OCI-LY7 (cell line): Measurements from ENCODE around the gene EXOC6B. TPM values are rescaled to one million over a fixed set of nuclear protein-coding genes. Genes with fewer than 3 reads are reported as not detected.

Experiments
- BruUV-seq: library from RNA; stranded (reverse); fragments of 400-500 nt; replicated peaks from 2 replicates; lab custom pipeline; 2021; lab: Mats Ljungman, UMichigan
- CTCF ChIA-PET: fragments of 300-600 bp; sonication (Branson Sonifier 250); formaldehyde crosslinking; loops from one replicate; lab custom pipeline; 2022; ENCODE audit warnings: antibody characterized with exemption; ENCODE audit not compliant: unreplicated experiment; lab: Charles Lee
- POLR2A ChIA-PET: fragments of 300-600 bp; sonication (Branson Sonifier 250); formaldehyde crosslinking; loops from one replicate; lab custom pipeline; 2022; ENCODE audit warnings: antibody characterized with exemption; lab: Charles Lee
- DNase-seq: peaks from one replicate; pipeline ENCODE4 v3.0.0-alpha.2; 2015; ENCODE audit warnings: low spot score
- H2AFZ ChIP-seq: fragments of 200-600 bp; sonication (generic), shearing (Covaris generic); 2 replicates; pipeline ENCODE4 v1.6.1; 2014; ENCODE audit warnings: mild to moderate bottlenecking, antibody characterized with exemption, low read length, moderate library complexity
- H3K27ac ChIP-seq: fragments of 200-600 bp; sonication (generic); 2 replicates; pipeline ENCODE4 v1.5.1; 2014; ENCODE audit warnings: mixed run types, low read depth, mild to moderate bottlenecking, moderate library complexity, low read length, inconsistent platforms; ENCODE audit not compliant: poor library complexity, severe bottlenecking
- H3K36me3 ChIP-seq: fragments of 200-600 bp; sonication (generic); 2 replicates; pipeline ENCODE4 v1.6.1; 2014; ENCODE audit warnings: mild to moderate bottlenecking, antibody characterized with exemption, low read length, moderate library complexity, mixed read lengths; ENCODE audit not compliant: insufficient read depth
- H3K4me1 ChIP-seq: fragments of 200-600 bp; sonication (generic); 2 replicates; pipeline ENCODE4 v1.5.1; 2014; ENCODE audit warnings: mild to moderate bottlenecking, low read length; ENCODE audit not compliant: insufficient read depth, poor library complexity, severe bottlenecking
- H3K4me2 ChIP-seq: fragments of 200-600 bp; sonication (generic); 2 replicates; pipeline ENCODE4 v1.6.1; 2014; ENCODE audit warnings: mild to moderate bottlenecking, low read length
- H3K4me3 ChIP-seq: fragments of 200-600 bp; sonication (generic); 2 replicates; pipeline ENCODE4 v1.5.1; 2014; ENCODE audit warnings: mild to moderate bottlenecking, low read depth, low read length; ENCODE audit not compliant: poor library complexity, severe bottlenecking
- H3K79me2 ChIP-seq: fragments of 200-600 bp; sonication (generic); 2 replicates; pipeline ENCODE4 v1.6.1; 2016; ENCODE audit warnings: low read depth, mild to moderate bottlenecking, low read length, moderate library complexity, mixed read lengths; ENCODE audit not compliant: insufficient read depth
- H3K9me2 ChIP-seq: fragments of 200-600 bp; sonication (generic); 2 replicates; pipeline ENCODE4 v1.6.1; 2016; ENCODE audit warnings: mild to moderate bottlenecking, low read length, mixed read lengths; ENCODE audit not compliant: insufficient read depth
- H3K9me3 ChIP-seq: fragments of 200-600 bp; sonication (generic); 2 replicates; pipeline ENCODE4 v1.6.1; 2014; ENCODE audit warnings: mild to moderate bottlenecking, mixed run types, low read length, mixed read lengths
- H4K20me1 ChIP-seq: fragments of 200-600 bp; sonication (generic); 2 replicates; pipeline ENCODE4 v1.6.1; 2014; ENCODE audit warnings: mild to moderate bottlenecking, antibody characterized with exemption, low read length, moderate library complexity, mixed read lengths; ENCODE audit not compliant: insufficient read depth
- EZH2phosphoT487 ChIP-seq: fragments of 200-600 bp; sonication (generic); IDR thresholded peaks from 2 replicates; pipeline ENCODE4 v1.6.1; 2018; ENCODE audit warnings: low read depth, borderline replicate concordance, mild to moderate bottlenecking, mixed run types, antibody characterized with exemption, low read length, moderate library complexity, mixed read lengths
- intact Hi-C: fragments of 100-400 bp; cut with micrococcal nuclease; formaldehyde crosslinking; loops from one replicate; pipeline ENCODE4 v1.10.0; 2022; ENCODE audit not compliant: unreplicated experiment
- total RNA-seq, 2 experiments: library from RNA; depleted of rRNA in 1 of 2; stranded (reverse); fragments of >200 nt in 1 of 2; shearing (Covaris generic) in 1 of 2; gene quantifications; 2 replicates each; pipeline ENCODE4 v1.2.3, GENCODE V29; 2014 to 2022
- TF ChIP-seq, protein P1 (sequence below): fragments of 200-600 bp; sonication (generic); conservative IDR thresholded peaks from 2 replicates; pipeline ENCODE4 v1.5.1; 2014; ENCODE audit warnings: mild to moderate bottlenecking, antibody characterized with exemption, low read length, moderate library complexity, mixed read lengths

EXOC6B gene
- total RNA-seq, 2 experiments from 2014 or later: 5.1 TPM; not detected in 1

DNA sequence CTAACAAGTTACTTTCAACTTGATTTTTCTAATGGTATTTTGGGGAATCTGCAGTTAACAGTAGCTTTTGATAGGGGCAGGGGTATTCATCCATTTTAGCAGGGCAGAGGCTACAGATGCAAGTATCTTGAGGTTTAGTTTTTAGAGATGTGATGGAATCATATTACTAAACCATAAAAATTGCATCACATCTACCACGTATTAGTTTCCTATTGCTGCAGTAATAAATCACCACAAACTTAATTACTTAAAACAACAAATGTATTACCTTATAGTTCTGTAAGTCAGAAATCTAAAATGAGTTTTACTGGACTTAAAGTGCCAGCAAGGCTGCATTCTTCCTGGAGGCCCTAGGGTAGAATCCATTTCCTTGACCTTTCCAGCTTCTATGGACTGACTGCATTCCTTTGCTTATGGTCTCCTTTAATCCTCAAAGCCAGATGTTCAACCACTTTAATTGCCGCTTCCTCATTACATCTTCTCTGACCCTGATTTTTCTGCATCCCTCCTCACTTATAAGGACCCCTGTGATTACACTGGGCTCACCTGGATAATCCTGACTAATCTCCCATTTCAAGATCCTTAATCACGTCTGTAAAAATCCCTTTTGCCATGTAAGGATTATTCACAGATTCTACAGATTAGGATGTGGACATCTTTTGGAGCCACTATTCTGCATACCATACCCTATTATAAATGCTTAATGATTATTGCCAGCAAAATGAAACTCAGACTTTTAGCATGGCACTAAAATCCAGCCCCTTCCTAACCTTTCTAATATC, 21.9 kb upstream of the EXOC6B start:
- Histone ChIP-seq H3K4me3 (no peak overlapping the region), H3K9me3 (no peaks in the 10 kb centered on the region), H3K4me2 (no peak overlapping the region), H4K20me1 (no peaks in the 10 kb centered on the region), H3K9me2 (no peaks in the 10 kb centered on the region), H3K27ac (no peak overlapping the region), H3K79me2 (no peaks in the 10 kb centered on the region), H3K4me1 (no peaks in the 10 kb centered on the region), H3K36me3 (no peaks in the 10 kb centered on the region), H2AFZ (no peak overlapping the region)
- no TSS peak for BruUV-seq
- TF ChIP-seq, protein P1, sequence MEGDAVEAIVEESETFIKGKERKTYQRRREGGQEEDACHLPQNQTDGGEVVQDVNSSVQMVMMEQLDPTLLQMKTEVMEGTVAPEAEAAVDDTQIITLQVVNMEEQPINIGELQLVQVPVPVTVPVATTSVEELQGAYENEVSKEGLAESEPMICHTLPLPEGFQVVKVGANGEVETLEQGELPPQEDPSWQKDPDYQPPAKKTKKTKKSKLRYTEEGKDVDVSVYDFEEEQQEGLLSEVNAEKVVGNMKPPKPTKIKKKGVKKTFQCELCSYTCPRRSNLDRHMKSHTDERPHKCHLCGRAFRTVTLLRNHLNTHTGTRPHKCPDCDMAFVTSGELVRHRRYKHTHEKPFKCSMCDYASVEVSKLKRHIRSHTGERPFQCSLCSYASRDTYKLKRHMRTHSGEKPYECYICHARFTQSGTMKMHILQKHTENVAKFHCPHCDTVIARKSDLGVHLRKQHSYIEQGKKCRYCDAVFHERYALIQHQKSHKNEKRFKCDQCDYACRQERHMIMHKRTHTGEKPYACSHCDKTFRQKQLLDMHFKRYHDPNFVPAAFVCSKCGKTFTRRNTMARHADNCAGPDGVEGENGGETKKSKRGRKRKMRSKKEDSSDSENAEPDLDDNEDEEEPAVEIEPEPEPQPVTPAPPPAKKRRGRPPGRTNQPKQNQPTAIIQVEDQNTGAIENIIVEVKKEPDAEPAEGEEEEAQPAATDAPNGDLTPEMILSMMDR: no peak
- no peak for TF ChIP-seq EZH2phosphoT487
- POLR2A ChIA-PET: no interaction called here
- DNase-seq: no peak
- intact Hi-C loops: no loop called here
- CTCF ChIA-PET: no interaction called here

DNA sequence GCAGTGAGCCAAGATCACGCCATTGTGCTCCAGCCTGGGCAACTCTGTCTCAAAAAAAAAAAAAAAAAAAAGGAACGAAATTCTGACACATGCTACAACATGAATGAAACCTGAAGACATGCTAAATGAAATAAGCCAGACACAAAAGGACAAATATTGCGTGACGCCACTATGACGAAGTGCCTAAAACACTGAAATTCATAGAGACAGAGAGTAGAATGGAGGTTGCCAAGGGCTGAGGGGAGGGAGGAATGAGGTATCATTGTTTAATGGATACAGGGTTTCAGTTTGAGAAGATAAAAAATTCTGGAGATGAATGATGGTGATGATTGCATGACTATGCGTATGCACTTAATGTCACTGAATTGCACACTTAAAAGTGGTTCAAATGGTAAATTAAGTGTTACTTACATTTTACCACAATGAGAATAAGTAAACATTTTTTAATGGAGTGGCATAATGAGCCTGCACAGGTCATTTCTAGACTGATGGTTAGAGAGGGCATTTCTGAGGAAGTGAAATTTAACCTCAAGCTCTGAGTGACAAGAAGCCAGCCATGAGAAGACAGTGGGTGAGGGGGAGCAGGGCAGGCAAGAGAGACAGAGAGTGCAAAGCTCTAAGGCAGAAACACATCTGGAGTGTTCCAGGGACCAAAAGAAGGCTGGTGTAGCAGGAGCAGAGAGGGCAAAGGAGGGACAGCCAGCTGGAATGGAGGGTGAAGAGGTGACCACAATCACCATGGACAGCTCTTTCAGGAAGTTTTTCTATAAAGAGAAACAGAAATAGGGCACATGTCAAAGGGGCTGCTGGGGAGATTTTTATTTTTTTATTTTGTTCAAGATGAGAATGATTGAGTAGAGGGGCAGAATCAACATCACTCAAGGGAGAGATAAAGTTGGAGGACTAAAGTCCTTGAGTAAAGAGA, 20.6 kb upstream of the EXOC6B start:
- Histone ChIP-seq H3K4me2 (no peak overlapping the region), H2AFZ (no peak overlapping the region), H3K36me3 (no peaks in the 10 kb centered on the region), H3K4me1 (no peaks in the 10 kb centered on the region), H3K9me2 (no peaks in the 10 kb centered on the region), H3K79me2 (no peaks in the 10 kb centered on the region), H3K9me3 (no peaks in the 10 kb centered on the region), H4K20me1 (no peaks in the 10 kb centered on the region), H3K4me3 (no peak overlapping the region), H3K27ac (no peak overlapping the region)
- intact Hi-C loops: no loop called here
- TF ChIP-seq, protein P1: no peak
- TF ChIP-seq EZH2phosphoT487: no peak
- ChIA-PET CTCF (no interaction called here), POLR2A (no interaction called here)
- DNase-seq: no peak
- BruUV-seq: no TSS peak
